Measurements from ENCODE around the gene RMND5A.

GRCh38 chr2:86787736-86788135, 67.6 kb downstream of the RMND5A start:
- TF ChIP-seq CTCF (IDR thresholded peaks at IDR 0.05): no peak
- no peak for TF ChIP-seq POLR2A (IDR thresholded peaks at IDR 0.05)

All from body of pancreas (tissue), 4 donors.